ENCODE data around the gene MAP2K7.

The MAP2K7 gene

DNA sequence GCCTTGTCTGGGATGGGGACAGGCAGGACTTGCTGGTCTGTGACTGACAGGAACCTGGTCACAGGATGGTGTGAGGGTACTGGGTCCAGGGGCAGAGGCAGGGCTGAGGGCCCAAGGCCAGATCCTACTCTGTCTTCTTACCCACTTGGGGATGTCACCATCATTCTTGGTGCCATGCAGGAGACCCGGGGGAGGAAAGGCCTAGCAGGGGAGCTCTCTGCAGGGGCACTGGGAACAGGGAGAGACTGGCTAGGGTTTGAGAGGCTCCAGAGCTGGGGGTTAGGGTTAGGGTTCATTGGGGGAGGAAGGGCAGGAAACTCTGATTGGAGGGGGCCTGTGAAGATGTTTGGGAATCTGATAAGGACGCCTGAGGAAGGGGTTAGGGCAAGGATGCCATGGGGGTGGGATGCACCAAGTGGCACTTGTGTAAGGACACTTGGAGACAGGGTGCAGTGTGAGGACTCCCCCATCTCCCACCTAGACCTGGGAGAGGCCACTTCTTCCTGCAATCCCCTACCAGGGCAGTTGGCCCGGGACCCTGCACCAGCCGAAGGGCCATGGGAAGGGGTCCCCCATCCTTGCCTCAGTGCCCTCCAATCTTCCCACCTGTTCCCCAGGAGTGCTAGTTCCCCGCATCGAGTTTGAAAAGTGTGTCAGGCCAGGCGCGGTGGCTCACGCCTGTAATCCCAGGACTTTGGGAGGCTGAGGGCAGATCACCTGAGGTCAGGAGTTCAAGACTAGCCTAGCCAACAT lies 36.4 kb upstream of the MAP2K7 start:
- no peak for DNase-seq

- no peak for DNase-seq
These were observed 35.4 kb upstream of the MAP2K7 start for GRCh38 chr19:7868326-7868670.

DNA sequence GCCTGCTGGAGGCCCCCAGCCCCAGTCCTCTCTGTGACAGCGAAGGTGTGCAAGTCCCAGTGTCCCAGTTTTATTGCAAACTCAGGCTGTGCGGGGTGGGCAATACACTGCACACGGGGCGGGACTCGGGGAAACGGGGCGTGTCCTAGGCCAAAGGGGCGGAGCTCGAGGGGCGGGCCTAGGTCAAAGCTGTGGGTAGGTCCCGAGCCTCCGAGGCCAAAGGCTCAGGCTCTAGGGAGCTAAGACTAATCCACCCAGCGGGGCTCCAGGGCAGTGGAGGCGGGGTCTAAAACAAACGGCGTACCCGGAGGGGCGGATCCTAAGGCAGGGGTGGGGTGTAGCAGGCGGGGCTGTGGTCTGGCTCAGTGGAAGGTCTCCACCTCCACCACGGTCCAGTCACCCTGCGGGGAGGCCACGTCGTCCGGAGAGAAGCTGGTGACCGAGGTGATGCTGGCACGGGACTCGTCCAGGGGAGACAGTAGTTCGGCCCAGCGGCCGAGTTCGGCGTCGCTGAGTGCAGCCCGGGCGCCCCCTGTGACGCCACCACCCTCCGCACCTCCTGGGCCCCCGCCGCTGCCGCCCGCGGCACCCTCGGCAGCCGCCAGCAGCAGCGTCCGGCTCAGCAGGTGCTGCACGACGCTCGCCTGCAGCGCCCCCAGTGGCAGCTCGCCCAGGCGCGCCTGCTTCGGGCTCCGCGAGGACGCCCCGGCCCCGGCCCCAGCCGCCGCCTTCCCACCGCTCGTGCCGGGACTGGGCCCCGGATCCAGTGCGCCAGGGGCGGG lies 34.8 kb upstream of the MAP2K7 start:
- peak; percentile 82 for DNase-seq

GRCh38 chr19:7869453-7869909 lies 34.2 kb upstream of the MAP2K7 start:
- DNase-seq = peak; percentile 83

DNA sequence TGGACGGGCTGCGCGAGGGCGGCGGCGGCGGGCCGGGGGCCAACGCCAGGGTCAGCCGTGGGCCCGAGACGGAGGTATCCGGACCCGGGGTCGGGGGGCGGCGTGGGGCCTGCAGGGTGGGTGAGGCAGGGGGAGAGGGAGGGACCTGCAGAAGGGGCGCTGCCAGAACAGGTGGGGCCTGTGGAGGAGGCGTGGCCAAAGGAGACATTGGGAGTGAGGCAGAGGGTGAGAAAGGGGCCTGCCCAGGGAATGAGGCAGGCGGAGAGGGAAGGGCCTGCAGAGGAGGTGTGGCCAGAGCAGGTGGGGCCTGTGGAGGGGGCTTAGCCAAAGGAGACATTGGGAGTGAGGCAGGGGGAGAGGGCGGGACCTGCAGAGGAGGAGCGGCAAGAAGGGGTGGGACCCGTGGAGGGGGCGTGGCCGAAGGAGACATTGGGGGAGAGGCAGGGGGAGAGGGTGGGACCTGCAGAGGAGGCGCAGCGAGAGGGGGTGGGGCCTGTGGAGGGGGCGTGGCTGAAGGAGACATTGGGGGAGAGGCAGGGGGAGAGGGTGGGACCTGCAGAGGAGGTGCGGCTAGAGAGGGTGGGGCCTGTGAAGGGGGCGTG lies 33.7 kb upstream of the MAP2K7 start:
- peak; percentile 57 for DNase-seq

- peak; percentile 45 for DNase-seq
These were observed 32.9 kb upstream of the MAP2K7 start for GRCh38 chr19:7870571-7871436.

- DNase-seq = peak; percentile 93
These were observed 32.0 kb upstream of the MAP2K7 start for GRCh38 chr19:7871437-7872305.

DNA sequence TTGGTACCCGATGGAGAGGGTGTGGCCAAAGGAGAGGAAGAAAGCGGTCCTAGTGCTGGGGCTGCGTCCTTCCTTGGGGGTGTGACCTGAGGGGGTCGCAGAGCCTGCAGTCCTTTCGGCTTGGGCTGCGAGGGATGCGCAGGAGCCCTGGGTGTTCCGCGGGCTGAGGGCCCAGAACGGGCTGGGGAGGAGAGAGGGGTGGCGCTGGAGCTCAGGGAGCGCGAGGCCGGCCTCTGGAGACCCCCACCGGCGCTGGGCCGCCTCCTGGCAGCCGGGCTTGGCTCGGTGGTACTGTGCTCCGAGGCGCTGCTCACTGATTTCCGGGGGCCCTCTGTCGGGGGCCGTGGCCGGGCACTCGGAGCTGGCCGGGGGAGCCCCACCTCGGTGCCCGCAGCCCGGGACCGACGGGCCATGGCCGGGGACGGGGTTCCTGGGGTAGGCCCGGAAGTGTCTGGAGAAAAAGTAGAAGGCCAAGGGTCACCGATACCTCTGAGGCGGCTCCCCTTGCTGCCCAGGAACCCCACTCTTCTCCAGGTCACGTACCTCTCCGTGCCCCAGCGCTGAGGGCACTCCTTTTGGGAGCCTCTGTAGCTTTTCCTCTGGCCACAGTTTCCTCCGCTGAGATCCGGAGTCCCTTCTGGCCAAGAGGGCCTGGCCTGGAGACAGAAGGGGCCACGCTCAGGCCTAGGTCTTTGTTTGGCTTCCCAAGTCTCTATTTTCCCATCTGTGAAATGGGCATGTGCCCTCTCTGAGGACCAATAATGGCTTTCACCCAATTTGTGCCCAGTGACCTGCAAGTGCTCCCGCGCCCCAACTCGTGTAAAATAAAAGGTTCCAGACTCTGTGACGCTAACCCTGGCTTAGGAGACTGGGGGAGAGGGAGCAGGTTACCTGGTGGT lies 31.1 kb upstream of the MAP2K7 start:
- DNase-seq = no peak

DNA sequence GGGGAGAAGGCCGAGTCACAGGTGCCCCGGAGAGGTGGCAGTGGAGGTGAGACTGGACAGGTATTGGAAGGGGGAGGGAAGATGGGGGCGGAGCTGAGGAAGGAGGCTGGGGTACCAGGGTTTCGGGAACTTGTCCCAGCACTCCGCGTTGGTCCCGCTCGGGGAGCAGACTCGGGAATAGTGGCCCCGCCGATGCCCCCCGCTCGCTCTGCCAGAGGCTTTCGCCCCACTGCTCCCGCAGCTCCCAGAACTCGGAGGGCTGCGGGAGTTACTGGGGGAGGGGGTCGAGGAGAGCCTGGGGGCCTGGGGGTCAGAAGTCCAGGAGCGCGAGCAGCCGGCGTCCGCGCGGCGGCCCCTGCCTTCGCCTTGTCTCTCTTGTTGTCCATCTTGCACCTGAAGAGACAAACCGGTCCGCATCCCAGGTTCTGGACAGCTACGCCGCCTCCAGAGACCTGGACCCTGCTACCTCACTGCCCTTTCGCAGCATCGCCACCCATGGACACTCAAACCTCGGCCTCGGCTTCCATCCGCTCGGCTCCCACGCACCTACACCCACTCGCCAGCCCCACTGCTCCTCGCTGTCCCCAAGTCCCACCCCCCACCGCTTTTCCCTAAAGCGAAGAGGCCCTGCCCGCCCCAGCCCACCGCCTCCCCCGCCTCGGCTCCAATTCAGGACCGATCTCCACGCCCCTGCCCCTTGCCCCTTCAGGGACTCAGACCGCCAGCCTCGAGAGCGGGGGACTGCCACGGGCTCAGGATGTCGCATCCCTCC lies 30.2 kb upstream of the MAP2K7 start:
- no peak for DNase-seq

- DNase-seq = no peak
These were observed 29.4 kb upstream of the MAP2K7 start, which contains the start of gene PRR36 for GRCh38 chr19:7874076-7874896. PRR36 (minus strand) TSS chr19:7874390; CDS start chr19:7873689, 701 bp downstream.

GRCh38 chr19:7874897-7875273 lies 28.8 kb upstream of the MAP2K7 start:
- DNase-seq = no peak

GRCh38 chr19:7877249-7877836 lies 26.3 kb upstream of the MAP2K7 start:
- DNase-seq = no peak

DNA sequence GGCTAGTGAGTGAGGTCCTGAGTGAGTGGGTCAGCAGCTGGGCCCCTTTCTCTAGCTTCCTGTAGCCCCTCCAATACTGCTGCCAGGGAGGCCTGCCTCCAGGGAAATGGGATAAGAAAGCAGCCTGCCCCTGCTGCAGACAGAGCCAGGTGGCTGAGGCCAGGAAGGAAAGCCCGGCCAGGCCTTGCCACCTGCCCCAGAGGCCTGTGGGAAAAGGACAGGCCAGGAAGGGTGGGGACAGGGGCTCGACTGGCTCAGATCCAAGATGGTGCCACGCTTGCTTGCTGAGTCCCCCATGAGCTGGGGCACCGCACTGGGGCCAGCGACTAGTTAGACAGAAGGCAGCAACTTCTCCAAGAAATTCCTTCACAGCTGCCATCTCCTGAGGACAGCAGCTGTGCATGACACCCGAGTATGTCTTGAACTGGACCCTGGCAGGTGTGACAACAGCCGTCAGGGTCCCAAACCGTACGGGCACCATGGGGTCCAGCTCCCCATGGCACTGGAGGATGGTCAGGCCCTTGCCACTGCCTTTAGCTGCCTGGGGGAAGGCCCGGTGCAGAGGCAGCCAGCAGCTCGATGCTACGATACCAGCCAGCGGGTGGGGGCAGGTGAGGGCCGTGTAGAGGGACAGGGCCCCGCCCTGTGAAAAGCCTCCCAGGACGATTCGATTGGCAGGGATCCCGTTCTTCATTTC lies 24.4 kb upstream of the MAP2K7 start:
- no peak for DNase-seq

DNA sequence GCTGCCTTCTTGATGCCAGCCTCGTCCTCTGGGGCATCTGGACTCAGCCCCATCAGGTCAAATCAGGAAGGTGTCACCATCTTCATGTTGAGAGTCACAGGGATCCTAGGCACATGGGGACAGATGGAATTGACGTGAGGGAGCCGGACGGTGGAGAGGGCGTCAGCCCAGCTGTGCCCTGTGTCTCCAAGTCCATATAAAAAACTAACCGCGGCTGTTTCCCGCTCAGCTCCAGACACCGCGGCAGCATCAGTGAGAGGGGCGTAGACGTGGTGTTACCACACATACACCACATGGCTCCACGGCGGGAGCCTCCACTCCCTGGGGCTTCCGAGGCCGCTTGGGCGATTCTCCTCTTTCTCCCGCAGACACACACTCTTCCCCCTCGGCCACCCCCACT lies 23.8 kb upstream of the MAP2K7 start:
- DNase-seq = no peak

DNA sequence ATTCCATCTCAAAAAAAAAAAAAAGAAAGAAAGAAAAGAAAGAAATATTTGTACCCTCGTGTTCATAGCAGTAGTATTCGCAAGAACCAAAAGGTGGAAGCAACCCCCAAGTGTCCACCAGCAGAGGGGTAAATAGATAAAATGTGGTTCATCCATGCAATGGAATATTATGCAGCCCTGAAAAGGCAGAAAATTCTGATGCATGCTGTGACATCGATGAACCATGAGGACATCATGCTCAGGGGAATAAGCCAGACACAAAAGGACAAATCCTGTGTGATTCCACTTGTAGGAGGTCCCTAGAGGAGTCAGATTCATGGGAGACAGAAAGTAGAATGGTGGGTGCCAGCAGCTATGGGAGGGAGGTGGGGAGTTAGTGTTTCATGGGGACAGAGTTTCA lies 21.8 kb upstream of the MAP2K7 start:
- DNase-seq = no peak

GRCh38 chr19:7883105-7883504 lies 20.6 kb upstream of the MAP2K7 start:
- no peak for DNase-seq

GRCh38 chr19:7883796-7884570 lies 19.7 kb upstream of the MAP2K7 start:
- DNase-seq = no peak

All from activated CD4-positive, alpha-beta T cell treated with anti-CD3 and anti-CD28 coated beads, Interleukin-2, amount 50 U/mL, for 1 hour (primary cell).